ENCODE results near the gene LTBP1.

DNA sequence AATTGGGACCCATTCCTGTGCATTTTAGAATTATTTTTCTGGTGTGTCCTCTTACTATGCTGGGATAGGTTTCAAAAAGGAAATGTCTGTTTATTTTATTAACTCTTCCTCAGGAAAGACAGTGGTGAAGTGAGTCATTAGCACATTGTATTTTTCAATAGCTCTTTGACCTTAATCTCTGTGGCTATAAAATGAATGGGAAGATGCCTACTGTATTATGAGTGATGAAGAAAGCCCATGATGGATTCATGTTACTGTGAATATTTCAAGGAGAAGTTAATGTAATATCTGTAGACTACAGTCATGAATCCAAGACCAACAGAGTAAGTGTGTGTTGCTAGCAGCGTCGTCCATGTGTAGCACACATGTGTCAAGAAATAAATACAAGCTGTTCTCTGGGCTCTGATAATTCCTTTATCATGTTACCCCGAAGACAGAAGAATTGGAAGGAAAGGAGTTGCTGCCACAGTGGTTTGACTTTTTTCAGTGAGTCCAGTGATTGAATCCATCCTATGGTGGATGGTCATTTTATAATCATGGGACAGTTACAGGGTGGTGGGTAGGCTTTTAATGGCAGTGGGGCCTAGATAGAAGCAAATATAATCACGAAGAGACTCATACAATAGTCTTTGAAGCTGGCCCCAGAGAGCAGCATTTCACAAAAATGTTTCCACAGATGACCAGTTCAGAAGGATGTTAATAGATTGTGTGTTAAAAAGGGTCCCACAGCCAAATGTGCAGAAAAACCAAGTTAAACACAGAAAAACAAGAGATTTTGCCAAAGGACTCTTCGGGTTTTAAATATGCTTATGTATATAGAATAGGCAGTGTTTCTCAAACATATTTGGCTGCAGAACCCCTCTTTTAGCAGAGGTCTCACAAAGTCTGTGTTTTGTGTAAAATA is 290.0 kb downstream of the LTBP1 start:
- TF ChIP-seq, protein P1, sequence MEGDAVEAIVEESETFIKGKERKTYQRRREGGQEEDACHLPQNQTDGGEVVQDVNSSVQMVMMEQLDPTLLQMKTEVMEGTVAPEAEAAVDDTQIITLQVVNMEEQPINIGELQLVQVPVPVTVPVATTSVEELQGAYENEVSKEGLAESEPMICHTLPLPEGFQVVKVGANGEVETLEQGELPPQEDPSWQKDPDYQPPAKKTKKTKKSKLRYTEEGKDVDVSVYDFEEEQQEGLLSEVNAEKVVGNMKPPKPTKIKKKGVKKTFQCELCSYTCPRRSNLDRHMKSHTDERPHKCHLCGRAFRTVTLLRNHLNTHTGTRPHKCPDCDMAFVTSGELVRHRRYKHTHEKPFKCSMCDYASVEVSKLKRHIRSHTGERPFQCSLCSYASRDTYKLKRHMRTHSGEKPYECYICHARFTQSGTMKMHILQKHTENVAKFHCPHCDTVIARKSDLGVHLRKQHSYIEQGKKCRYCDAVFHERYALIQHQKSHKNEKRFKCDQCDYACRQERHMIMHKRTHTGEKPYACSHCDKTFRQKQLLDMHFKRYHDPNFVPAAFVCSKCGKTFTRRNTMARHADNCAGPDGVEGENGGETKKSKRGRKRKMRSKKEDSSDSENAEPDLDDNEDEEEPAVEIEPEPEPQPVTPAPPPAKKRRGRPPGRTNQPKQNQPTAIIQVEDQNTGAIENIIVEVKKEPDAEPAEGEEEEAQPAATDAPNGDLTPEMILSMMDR (IDR thresholded peaks at IDR 0.05; ENCODE audit: insufficient read depth, low read depth, low read length) = no peak
- TF ChIP-seq EZH2 (IDR thresholded peaks at IDR 0.05; ENCODE audit: insufficient read depth, low read length) = no peak

All from astrocyte (in vitro differentiated cells and primary cell).